ENCODE measurements around the gene CSDE1. TPM values are rescaled to one million over a fixed set of nuclear protein-coding genes. Genes with fewer than 3 reads are reported as not detected.
A peak's percentile ranks its signal among the peaks of the same experiment; 100 is the strongest.

The CSDE1 gene
- total RNA-seq, 1 experiment from 2014 or later = 595 TPM

GRCh38 chr1:114671939-114672275, 85.9 kb downstream of the CSDE1 start:
- DNase-seq (ENCODE audit: low spot score) = no peak
- H3K36me3 Mint-ChIP-seq = no peaks in the 10 kb centered on the region
- H3K27me3 Mint-ChIP-seq (ENCODE audit: low read depth) = peaks cover 55% of the 10 kb centered on the region
- H3K4me3 Mint-ChIP-seq = no peak overlapping the region
- H3K4me1 Mint-ChIP-seq = peaks cover 7% of the 10 kb centered on the region; the same call in 1 of the 2 replicates
- H3K27ac Mint-ChIP-seq = no peak overlapping the region
- ChIA-PET POLR2A (no interaction called here), CTCF (no interaction called here)
- no peak for ATAC-seq
- H3K9me3 Mint-ChIP-seq = no peaks in the 10 kb centered on the region
- TF ChIP-seq NR3C1 (CRISPR knock-in tag; conservative IDR thresholded peaks at IDR 0.05; ENCODE audit: low read depth) = no peak
- TF ChIP-seq HMGA2 (CRISPR knock-in tag; IDR thresholded peaks at IDR 0.05) = no peak
- TF ChIP-seq FOXJ3 (CRISPR knock-in tag; IDR thresholded peaks at IDR 0.05; ENCODE audit: borderline replicate concordance) = no peak
- no peak for TF ChIP-seq TP53 (CRISPR knock-in tag; IDR thresholded peaks at IDR 0.05)
- no peak for TF ChIP-seq ETV6 (CRISPR knock-in tag; IDR thresholded peaks at IDR 0.05)
- TF ChIP-seq, protein P1, sequence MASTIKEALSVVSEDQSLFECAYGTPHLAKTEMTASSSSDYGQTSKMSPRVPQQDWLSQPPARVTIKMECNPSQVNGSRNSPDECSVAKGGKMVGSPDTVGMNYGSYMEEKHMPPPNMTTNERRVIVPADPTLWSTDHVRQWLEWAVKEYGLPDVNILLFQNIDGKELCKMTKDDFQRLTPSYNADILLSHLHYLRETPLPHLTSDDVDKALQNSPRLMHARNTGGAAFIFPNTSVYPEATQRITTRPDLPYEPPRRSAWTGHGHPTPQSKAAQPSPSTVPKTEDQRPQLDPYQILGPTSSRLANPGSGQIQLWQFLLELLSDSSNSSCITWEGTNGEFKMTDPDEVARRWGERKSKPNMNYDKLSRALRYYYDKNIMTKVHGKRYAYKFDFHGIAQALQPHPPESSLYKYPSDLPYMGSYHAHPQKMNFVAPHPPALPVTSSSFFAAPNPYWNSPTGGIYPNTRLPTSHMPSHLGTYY (CRISPR knock-in tag; IDR thresholded peaks at IDR 0.05) = no peak
- no peak for TF ChIP-seq ATF3 (CRISPR knock-in tag; conservative IDR thresholded peaks at IDR 0.05)
- TF ChIP-seq CREB1 (CRISPR knock-in tag; IDR thresholded peaks at IDR 0.05) = no peak
- TF ChIP-seq ATF1 (CRISPR knock-in tag; IDR thresholded peaks at IDR 0.05) = no peak
- TF ChIP-seq ZNF263 (CRISPR knock-in tag; IDR thresholded peaks at IDR 0.05; ENCODE audit: low read depth) = no peak
- no peak for TF ChIP-seq GABPB1 (CRISPR knock-in tag; IDR thresholded peaks at IDR 0.05)
- TF ChIP-seq, protein P2, sequence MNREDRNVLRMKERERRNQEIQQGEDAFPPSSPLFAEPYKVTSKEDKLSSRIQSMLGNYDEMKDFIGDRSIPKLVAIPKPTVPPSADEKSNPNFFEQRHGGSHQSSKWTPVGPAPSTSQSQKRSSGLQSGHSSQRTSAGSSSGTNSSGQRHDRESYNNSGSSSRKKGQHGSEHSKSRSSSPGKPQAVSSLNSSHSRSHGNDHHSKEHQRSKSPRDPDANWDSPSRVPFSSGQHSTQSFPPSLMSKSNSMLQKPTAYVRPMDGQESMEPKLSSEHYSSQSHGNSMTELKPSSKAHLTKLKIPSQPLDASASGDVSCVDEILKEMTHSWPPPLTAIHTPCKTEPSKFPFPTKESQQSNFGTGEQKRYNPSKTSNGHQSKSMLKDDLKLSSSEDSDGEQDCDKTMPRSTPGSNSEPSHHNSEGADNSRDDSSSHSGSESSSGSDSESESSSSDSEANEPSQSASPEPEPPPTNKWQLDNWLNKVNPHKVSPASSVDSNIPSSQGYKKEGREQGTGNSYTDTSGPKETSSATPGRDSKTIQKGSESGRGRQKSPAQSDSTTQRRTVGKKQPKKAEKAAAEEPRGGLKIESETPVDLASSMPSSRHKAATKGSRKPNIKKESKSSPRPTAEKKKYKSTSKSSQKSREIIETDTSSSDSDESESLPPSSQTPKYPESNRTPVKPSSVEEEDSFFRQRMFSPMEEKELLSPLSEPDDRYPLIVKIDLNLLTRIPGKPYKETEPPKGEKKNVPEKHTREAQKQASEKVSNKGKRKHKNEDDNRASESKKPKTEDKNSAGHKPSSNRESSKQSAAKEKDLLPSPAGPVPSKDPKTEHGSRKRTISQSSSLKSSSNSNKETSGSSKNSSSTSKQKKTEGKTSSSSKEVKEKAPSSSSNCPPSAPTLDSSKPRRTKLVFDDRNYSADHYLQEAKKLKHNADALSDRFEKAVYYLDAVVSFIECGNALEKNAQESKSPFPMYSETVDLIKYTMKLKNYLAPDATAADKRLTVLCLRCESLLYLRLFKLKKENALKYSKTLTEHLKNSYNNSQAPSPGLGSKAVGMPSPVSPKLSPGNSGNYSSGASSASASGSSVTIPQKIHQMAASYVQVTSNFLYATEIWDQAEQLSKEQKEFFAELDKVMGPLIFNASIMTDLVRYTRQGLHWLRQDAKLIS (CRISPR knock-in tag; IDR thresholded peaks at IDR 0.05; ENCODE audit: borderline replicate concordance) = no peak
- no peak for TF ChIP-seq GTF2I (CRISPR knock-in tag; conservative IDR thresholded peaks at IDR 0.05)
- no peak for TF ChIP-seq SMAD4 (CRISPR knock-in tag; IDR thresholded peaks at IDR 0.05)
- no peak for TF ChIP-seq ZNF232 (CRISPR knock-in tag; IDR thresholded peaks at IDR 0.05)
- no peak for TF ChIP-seq PRRX2 (CRISPR knock-in tag; IDR thresholded peaks at IDR 0.05)
- TF ChIP-seq, protein P3, sequence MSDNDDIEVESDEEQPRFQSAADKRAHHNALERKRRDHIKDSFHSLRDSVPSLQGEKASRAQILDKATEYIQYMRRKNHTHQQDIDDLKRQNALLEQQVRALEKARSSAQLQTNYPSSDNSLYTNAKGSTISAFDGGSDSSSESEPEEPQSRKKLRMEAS (CRISPR knock-in tag; IDR thresholded peaks at IDR 0.05) = no peak
- no peak for TF ChIP-seq JUN (CRISPR knock-in tag; IDR thresholded peaks at IDR 0.05)
- TF ChIP-seq SP1 (CRISPR knock-in tag; conservative IDR thresholded peaks at IDR 0.05) = no peak

- CTCF ChIA-PET = no interaction called here
- POLR2A ChIA-PET = interaction anchor here (0.7 kb wide), 1 partner anchor 910 kb away, joined by 3 read pairs; no protein-coding TSS in a partner anchor
- DNase-seq (ENCODE audit: low spot score) (no peak), ATAC-seq (no peak)
- H3K9me3 Mint-ChIP-seq = no peaks in the 10 kb centered on the region
- peaks cover 56% of the 10 kb centered on the region for H3K27me3 Mint-ChIP-seq (ENCODE audit: low read depth)
- no peak overlapping the region for H3K27ac Mint-ChIP-seq
- peak overlapping the region; percentile 50 for H3K4me3 Mint-ChIP-seq
- H3K36me3 Mint-ChIP-seq = no peaks in the 10 kb centered on the region
- H3K4me1 Mint-ChIP-seq = peaks cover 7% of the 10 kb centered on the region; the same call in 1 of the 2 replicates
- TF ChIP-seq ZNF671 (CRISPR knock-in tag; IDR thresholded peaks at IDR 0.05) = no peak
Measured at GRCh38 chr1:114671011-114671938, 86.5 kb downstream of the CSDE1 start.

All from WTC11 (cell line).